HG03196 (cell line): ENCODE results near the gene PTDSS2.

Source experiments
- ATAC-seq: cut with Tn5 transposase; IDR thresholded peaks from one replicate; pipeline ENCODE4 v1.9.1; 2021; ENCODE audit not compliant: unreplicated experiment

Gene PTDSS2

GRCh38 chr11:488062-488461 lies 38.0 kb downstream of the PTDSS2 start:
- no peak for ATAC-seq

- ATAC-seq: no peak
These were observed 38.5 kb downstream of the PTDSS2 start for GRCh38 chr11:488579-488978.

- ATAC-seq: no peak
These were observed 38.9 kb downstream of the PTDSS2 start for GRCh38 chr11:488992-489391.

GRCh38 chr11:489610-490185 lies 39.6 kb downstream of the PTDSS2 start:
- ATAC-seq: no peak

GRCh38 chr11:490186-490929 lies 40.3 kb downstream of the PTDSS2 start:
- no peak for ATAC-seq

GRCh38 chr11:490930-491260 lies 40.8 kb downstream of the PTDSS2 start:
- no peak for ATAC-seq

- ATAC-seq: no peak
These were observed 41.3 kb downstream of the PTDSS2 start for GRCh38 chr11:491358-491757.

GRCh38 chr11:492427-493226 lies 42.5 kb downstream of the PTDSS2 start:
- ATAC-seq: no peak

GRCh38 chr11:494761-495536 lies 44.9 kb downstream of the PTDSS2 start:
- no peak for ATAC-seq

- ATAC-seq: no peak
These were observed 45.5 kb downstream of the PTDSS2 start for GRCh38 chr11:495537-495931.

- ATAC-seq: no peak
These were observed 46.9 kb downstream of the PTDSS2 start for GRCh38 chr11:496834-497564.

GRCh38 chr11:497565-498296 lies 47.7 kb downstream of the PTDSS2 start:
- no peak for ATAC-seq

GRCh38 chr11:498297-499181 lies 48.5 kb downstream of the PTDSS2 start:
- ATAC-seq: no peak

- no peak for ATAC-seq
These were observed 49.4 kb downstream of the PTDSS2 start for GRCh38 chr11:499201-500076.

- no peak for ATAC-seq
These were observed 51.1 kb downstream of the PTDSS2 start for GRCh38 chr11:501001-501682.

- no peak for ATAC-seq
These were observed 51.7 kb downstream of the PTDSS2 start for GRCh38 chr11:501683-502287.
